HepG2 (cell line): Measurements from ENCODE around the gene ANKRD49. TPM values are rescaled to one million over a fixed set of nuclear protein-coding genes. Genes with fewer than 3 reads are reported as not detected.

Source experiments
- HNF4A ChIP-seq: sonication (generic); formaldehyde crosslinking; IDR thresholded peaks from 2 replicates; pipeline ENCODE4 v1.4.0; 2020; ENCODE audit warnings: missing genetic modification reagents
- JDP2 ChIP-seq: sonication (generic); formaldehyde crosslinking; IDR thresholded peaks from 2 replicates; pipeline ENCODE4 v1.8.1; 2022; ENCODE audit warnings: missing genetic modification reagents, borderline replicate concordance
- KMT2B ChIP-seq: IDR thresholded peaks from 2 replicates; pipeline ENCODE4 v1.6.1; 2016; ENCODE audit warnings: missing genetic modification reagents, missing compliant biosample characterization
- MIER3 ChIP-seq: IDR thresholded peaks from 2 replicates; pipeline ENCODE4 v1.6.1; 2016; ENCODE audit warnings: missing compliant biosample characterization, borderline replicate concordance
- MXI1 ChIP-seq: IDR thresholded peaks from 3 replicates; pipeline ENCODE4 v1.6.1; 2012; ENCODE audit warnings: low read depth, low read length, inconsistent platforms, borderline replicate concordance
- NFIB ChIP-seq: sonication (generic); formaldehyde crosslinking; IDR thresholded peaks from 2 replicates; pipeline ENCODE4 v1.9.0; 2021; ENCODE audit warnings: missing genetic modification reagents, mild to moderate bottlenecking, borderline replicate concordance
- NONO ChIP-seq, 2 experiments: fragments of 450-650 bp in 1 of 2; sonication (generic) in 1 of 2; formaldehyde crosslinking in 1 of 2; IDR thresholded peaks in 1 of 2; conservative IDR thresholded peaks in 1 of 2; 2 replicates each; pipeline versions ENCODE4 v1.6.1 to v1.8.0; 2017 to 2022; ENCODE audit warnings: mild to moderate bottlenecking in 1 of 2, missing genetic modification reagents in 1 of 2, moderate library complexity in 1 of 2
- NRL ChIP-seq: sonication (generic); formaldehyde crosslinking; IDR thresholded peaks from 2 replicates; pipeline ENCODE4 v1.5.0; 2020; ENCODE audit warnings: missing genetic modification reagents, mild to moderate bottlenecking, moderate library complexity, borderline replicate concordance
- RXRA ChIP-seq: sonication (generic); formaldehyde crosslinking; IDR thresholded peaks from 2 replicates; pipeline ENCODE4 v1.5.1; 2020; ENCODE audit warnings: missing genetic modification reagents
- SMAD9 ChIP-seq: sonication (generic); formaldehyde crosslinking; IDR thresholded peaks from 2 replicates; pipeline ENCODE4 v1.5.1; 2020; ENCODE audit warnings: mild to moderate bottlenecking, missing genetic modification reagents
- TAF1 ChIP-seq: sonication (generic); formaldehyde crosslinking; IDR thresholded peaks from 2 replicates; pipeline ENCODE4 v1.4.0; 2020; ENCODE audit warnings: missing genetic modification reagents
- XRCC5 ChIP-seq: fragments of 200-400 bp; formaldehyde crosslinking; optimal IDR thresholded peaks from 2 replicates; pipeline ENCODE3; 2017; ENCODE audit warnings: mild to moderate bottlenecking, low read length
- ZBTB20 ChIP-seq: sonication (generic); formaldehyde crosslinking; IDR thresholded peaks from 2 replicates; pipeline ENCODE4 v1.8.1; 2023; ENCODE audit warnings: missing genetic modification reagents, low read depth, mild to moderate bottlenecking, borderline replicate concordance
- ZBTB38 ChIP-seq: sonication (generic); formaldehyde crosslinking; IDR thresholded peaks from 2 replicates; pipeline ENCODE4 v1.5.1; 2020; ENCODE audit warnings: mild to moderate bottlenecking, missing genetic modification reagents
- ZNF17 ChIP-seq: sonication (generic); formaldehyde crosslinking; IDR thresholded peaks from 2 replicates; pipeline ENCODE4 v1.5.0; 2020; ENCODE audit warnings: mild to moderate bottlenecking, missing genetic modification reagents
- ZNF230 ChIP-seq: sonication (generic); formaldehyde crosslinking; IDR thresholded peaks from 2 replicates; pipeline ENCODE4 v1.4.0; 2020; ENCODE audit warnings: mild to moderate bottlenecking, missing genetic modification reagents
- ZNF260 ChIP-seq: sonication (generic); formaldehyde crosslinking; IDR thresholded peaks from 2 replicates; pipeline ENCODE4 v1.4.0; 2020; ENCODE audit warnings: missing genetic modification reagents, low read depth, mild to moderate bottlenecking, borderline replicate concordance
- ZNF329 ChIP-seq: sonication (generic); formaldehyde crosslinking; IDR thresholded peaks from 2 replicates; pipeline ENCODE4 v1.9.0; 2021; ENCODE audit warnings: low read depth, mild to moderate bottlenecking, missing genetic modification reagents
- ZNF460 ChIP-seq: sonication (generic); formaldehyde crosslinking; IDR thresholded peaks from 2 replicates; pipeline ENCODE4 v1.5.1; 2020; ENCODE audit warnings: missing genetic modification reagents, mild to moderate bottlenecking, borderline replicate concordance
- ZNF570 ChIP-seq: sonication (generic); formaldehyde crosslinking; IDR thresholded peaks from 2 replicates; pipeline ENCODE4 v1.4.0; 2020; ENCODE audit warnings: mild to moderate bottlenecking, missing genetic modification reagents, borderline replicate concordance
- ZNF839 ChIP-seq: sonication (generic); formaldehyde crosslinking; IDR thresholded peaks from 2 replicates; pipeline ENCODE4 v1.4.0; 2020; ENCODE audit warnings: missing genetic modification reagents, mild to moderate bottlenecking, borderline replicate concordance
- polyA plus RNA-seq, 8 experiments: library from polyadenylated mRNA; depleted of rRNA in 3 of 8; stranded (reverse) in 7 of 8; unstranded in 1 of 8; fragments of >200 nt; fragmentation: Illumina TruSeq in 4 of 8; extraction: Trizol in 4 of 8; gene quantifications; 2 replicates each; pipeline versions ENCODE4 v1.2.1 to v1.2.3, GENCODE V29; 2011 to 2016; ENCODE audit warnings: low read depth in 4 of 8, missing spikeins in 1 of 8, mixed read lengths in 1 of 8; ENCODE audit not compliant: insufficient read depth in 1 of 8
- total RNA-seq, 5 experiments: library from RNA; depleted of rRNA; stranded (reverse); fragments of >200 nt; fragmentation: Illumina TruSeq; extraction: Trizol; gene quantifications; 2 replicates each; pipeline ENCODE4 v1.2.3, GENCODE V29; 2016; ENCODE audit warnings: low read depth in 1 of 5
- TF ChIP-seq, protein P1 (sequence below): sonication (generic); formaldehyde crosslinking; IDR thresholded peaks from 2 replicates; pipeline ENCODE4 v1.9.0; 2022; ENCODE audit warnings: low read depth, missing genetic modification reagents
- TF ChIP-seq, protein P2 (sequence below): sonication (generic); formaldehyde crosslinking; IDR thresholded peaks from 2 replicates; pipeline ENCODE4 v1.4.0; 2020; ENCODE audit warnings: mild to moderate bottlenecking, missing genetic modification reagents
- TF ChIP-seq, protein P3 (sequence below): sonication (generic); formaldehyde crosslinking; IDR thresholded peaks from 2 replicates; pipeline ENCODE4 v1.9.0; 2022; ENCODE audit warnings: missing genetic modification reagents, mild to moderate bottlenecking, borderline replicate concordance

The ANKRD49 gene
- total and polyA plus RNA-seq, 2 of the 13 experiments (the other 11 are each of a cell fraction or from before 2014, with no cell fraction given): 14.2 to 14.3 TPM

DNA sequence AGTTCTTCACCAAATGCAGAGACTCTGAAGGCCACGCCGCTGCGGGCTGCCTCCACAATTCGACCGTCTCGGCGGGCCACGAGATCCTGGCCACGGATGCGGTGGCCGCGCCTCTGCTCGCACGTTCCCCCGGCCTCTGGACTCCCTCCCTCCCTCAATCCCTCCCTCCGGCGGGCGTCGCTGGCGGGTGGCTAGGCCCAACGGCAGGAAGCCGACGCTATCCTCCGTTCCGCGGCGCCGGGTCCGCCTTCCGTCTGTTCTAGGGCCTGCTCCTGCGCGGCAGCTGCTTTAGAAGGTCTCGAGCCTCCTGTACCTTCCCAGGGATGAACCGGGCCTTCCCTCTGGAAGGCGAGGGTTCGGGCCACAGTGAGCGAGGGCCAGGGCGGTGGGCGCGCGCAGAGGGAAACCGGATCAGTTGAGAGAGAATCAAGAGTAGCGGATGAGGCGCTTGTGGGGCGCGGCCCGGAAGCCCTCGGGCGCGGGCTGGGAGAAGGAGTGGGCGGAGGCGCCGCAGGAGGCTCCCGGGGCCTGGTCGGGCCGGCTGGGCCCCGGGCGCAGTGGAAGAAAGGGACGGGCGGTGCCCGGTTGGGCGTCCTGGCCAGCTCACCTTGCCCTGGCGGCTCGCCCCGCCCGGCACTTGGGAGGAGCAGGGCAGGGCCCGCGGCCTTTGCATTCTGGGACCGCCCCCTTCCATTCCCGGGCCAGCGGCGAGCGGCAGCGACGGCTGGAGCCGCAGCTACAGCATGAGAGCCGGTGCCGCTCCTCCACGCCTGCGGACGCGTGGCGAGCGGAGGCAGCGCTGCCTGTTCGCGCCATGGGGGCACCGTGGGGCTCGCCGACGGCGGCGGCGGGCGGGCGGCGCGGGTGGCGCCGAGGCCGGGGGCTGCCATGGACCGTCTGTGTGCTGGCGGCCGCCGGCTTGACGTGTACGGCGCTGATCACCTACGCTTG is 50.2 kb downstream of the ANKRD49 start, which contains the start of gene FUT4 (continued):
- TF ChIP-seq ZNF570 (CRISPR knock-in tag) (no peak), ZNF230 (CRISPR knock-in tag) (no peak), ZNF839 (CRISPR knock-in tag) (no peak), JDP2 (CRISPR knock-in tag) (no peak), HNF4A (CRISPR knock-in tag) (no peak), SMAD9 (CRISPR knock-in tag) (no peak), MIER3 (no peak), ZBTB20 (no peak), KMT2B (CRISPR knock-in tag) (peak; percentile 18; the same call in 1 of the 2 replicates), NRL (CRISPR knock-in tag) (peak; percentile 80), NFIB (no peak), RXRA (CRISPR knock-in tag) (no peak; the same call in 1 of the 2 replicates), NONO (IDR thresholded peaks at IDR 0.05) (no peak), NONO (CRISPR knock-in tag; conservative IDR thresholded peaks at IDR 0.05) (0 out of 2 replicates have a peak, but pooled peaks have one; percentile 40), ZNF260 (CRISPR knock-in tag) (no peak), XRCC5 (no peak), MXI1 (no peak; the same call in 2 of the 3 replicates), ZNF329 (0 out of 2 replicates have a peak, but pooled peaks have one; percentile 44), ZNF460 (CRISPR knock-in tag) (no peak), ZBTB38 (no peak), TAF1 (CRISPR knock-in tag) (peak; percentile 44; the same call in 1 of the 2 replicates), ZNF17 (CRISPR knock-in tag) (no peak)
- TF ChIP-seq, protein P1, sequence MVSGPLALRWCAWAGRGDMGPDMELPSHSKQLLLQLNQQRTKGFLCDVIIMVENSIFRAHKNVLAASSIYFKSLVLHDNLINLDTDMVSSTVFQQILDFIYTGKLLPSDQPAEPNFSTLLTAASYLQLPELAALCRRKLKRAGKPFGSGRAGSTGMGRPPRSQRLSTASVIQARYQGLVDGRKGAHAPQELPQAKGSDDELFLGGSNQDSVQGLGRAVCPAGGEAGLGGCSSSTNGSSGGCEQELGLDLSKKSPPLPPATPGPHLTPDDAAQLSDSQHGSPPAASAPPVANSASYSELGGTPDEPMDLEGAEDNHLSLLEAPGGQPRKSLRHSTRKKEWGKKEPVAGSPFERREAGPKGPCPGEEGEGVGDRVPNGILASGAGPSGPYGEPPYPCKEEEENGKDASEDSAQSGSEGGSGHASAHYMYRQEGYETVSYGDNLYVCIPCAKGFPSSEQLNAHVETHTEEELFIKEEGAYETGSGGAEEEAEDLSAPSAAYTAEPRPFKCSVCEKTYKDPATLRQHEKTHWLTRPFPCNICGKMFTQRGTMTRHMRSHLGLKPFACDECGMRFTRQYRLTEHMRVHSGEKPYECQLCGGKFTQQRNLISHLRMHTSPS (CRISPR knock-in tag): no peak
- TF ChIP-seq, protein P2, sequence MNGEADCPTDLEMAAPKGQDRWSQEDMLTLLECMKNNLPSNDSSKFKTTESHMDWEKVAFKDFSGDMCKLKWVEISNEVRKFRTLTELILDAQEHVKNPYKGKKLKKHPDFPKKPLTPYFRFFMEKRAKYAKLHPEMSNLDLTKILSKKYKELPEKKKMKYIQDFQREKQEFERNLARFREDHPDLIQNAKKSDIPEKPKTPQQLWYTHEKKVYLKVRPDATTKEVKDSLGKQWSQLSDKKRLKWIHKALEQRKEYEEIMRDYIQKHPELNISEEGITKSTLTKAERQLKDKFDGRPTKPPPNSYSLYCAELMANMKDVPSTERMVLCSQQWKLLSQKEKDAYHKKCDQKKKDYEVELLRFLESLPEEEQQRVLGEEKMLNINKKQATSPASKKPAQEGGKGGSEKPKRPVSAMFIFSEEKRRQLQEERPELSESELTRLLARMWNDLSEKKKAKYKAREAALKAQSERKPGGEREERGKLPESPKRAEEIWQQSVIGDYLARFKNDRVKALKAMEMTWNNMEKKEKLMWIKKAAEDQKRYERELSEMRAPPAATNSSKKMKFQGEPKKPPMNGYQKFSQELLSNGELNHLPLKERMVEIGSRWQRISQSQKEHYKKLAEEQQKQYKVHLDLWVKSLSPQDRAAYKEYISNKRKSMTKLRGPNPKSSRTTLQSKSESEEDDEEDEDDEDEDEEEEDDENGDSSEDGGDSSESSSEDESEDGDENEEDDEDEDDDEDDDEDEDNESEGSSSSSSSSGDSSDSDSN (CRISPR knock-in tag): peak; percentile 88
- TF ChIP-seq, protein P3, sequence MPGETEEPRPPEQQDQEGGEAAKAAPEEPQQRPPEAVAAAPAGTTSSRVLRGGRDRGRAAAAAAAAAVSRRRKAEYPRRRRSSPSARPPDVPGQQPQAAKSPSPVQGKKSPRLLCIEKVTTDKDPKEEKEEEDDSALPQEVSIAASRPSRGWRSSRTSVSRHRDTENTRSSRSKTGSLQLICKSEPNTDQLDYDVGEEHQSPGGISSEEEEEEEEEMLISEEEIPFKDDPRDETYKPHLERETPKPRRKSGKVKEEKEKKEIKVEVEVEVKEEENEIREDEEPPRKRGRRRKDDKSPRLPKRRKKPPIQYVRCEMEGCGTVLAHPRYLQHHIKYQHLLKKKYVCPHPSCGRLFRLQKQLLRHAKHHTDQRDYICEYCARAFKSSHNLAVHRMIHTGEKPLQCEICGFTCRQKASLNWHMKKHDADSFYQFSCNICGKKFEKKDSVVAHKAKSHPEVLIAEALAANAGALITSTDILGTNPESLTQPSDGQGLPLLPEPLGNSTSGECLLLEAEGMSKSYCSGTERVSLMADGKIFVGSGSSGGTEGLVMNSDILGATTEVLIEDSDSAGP (CRISPR knock-in tag): peak; percentile 62
